Measurements from ENCODE around the gene NDST4.

Gene NDST4

GRCh38 chr4:114866901-114867670, 246.3 kb downstream of the NDST4 start:
- no peak for TF ChIP-seq CTCF (IDR thresholded peaks at IDR 0.05; ENCODE audit: low read depth, low read length, missing control alignments)
- no peak overlapping the region for H3K4me3 ChIP-seq (replicated peaks; ENCODE audit: low read depth, low read length)
- DNase-seq (ENCODE audit: extremely low read depth, low read depth) = no peak

DNA sequence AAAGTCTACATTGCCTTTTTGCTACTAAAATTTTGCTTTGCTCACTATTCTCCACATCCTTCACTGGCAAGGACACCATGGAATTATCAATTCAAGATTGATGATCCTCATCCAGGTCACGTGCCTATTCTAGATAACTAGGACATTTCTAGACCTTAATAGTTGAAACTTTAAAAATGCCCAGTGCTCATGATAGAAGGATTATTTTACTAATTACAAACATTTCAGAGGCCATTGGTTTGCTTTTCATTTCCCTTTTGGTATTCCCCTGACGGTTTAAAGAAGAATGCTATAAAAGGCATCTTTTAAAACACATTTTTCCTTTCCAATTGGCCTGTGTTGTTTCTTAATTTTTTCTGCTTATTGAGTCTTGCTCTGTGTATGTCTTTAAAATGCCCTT, 249.4 kb downstream of the NDST4 start:
- no peak for TF ChIP-seq CTCF (IDR thresholded peaks at IDR 0.05; ENCODE audit: low read depth, low read length, missing control alignments)
- no peak overlapping the region for H3K4me3 ChIP-seq (replicated peaks; ENCODE audit: low read depth, low read length)
- DNase-seq (ENCODE audit: extremely low read depth, low read depth) = no peak

DNA sequence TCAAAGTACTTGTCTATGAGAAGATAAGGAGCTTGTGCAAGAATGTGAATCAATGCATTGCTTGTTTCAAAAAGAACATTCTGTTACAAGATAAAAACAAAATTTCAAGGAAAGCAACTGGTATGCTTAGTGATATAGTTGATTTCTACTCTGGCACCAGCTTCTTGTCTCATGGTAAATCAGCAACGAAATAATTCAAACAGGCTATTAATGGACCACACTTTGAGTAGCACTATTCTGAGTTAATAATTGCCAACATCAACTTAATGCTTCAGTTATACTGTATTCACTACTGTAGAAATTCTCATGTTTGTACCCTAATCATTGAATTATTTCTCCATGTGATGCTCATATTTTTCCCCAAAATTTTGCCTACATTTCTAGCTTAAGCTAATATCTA, 252.6 kb downstream of the NDST4 start:
- DNase-seq (ENCODE audit: extremely low read depth, low read depth) = no peak
- TF ChIP-seq CTCF (IDR thresholded peaks at IDR 0.05; ENCODE audit: low read depth, low read length, missing control alignments) = no peak

GRCh38 chr4:114857831-114858230, 255.6 kb downstream of the NDST4 start:
- no peak overlapping the region for H3K4me3 ChIP-seq (replicated peaks; ENCODE audit: low read depth, low read length)
- DNase-seq (ENCODE audit: extremely low read depth, low read depth) = no peak
- no peak for TF ChIP-seq CTCF (IDR thresholded peaks at IDR 0.05; ENCODE audit: low read depth, low read length, missing control alignments)

More for the DNA sequence above, 252.6 kb downstream of the NDST4 start:
- H3K4me3 ChIP-seq (replicated peaks; ENCODE audit: low read depth, low read length) = no peak overlapping the region

DNA sequence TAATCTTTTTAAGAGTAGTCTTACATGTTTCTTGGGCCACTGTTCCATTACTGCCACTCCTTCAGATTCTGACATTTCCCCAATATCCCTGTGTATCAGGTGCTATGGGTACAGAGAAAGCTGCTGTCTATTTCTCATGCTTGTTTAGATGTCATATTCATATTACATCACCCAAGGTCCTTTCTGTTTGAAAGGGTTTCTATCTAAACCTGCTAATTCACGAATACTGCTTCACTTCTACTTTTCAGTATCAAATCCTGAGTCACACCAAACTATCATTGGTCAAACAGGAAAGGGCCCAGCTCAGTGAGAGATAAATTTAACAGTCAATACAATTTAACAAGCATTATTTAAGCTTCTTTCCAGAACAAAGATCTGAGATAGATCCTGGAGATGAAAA, 273.4 kb downstream of the NDST4 start:
- H3K4me3 ChIP-seq (replicated peaks; ENCODE audit: low read depth, low read length) = no peak overlapping the region
- DNase-seq (ENCODE audit: extremely low read depth, low read depth) = no peak
- TF ChIP-seq CTCF (IDR thresholded peaks at IDR 0.05; ENCODE audit: low read depth, low read length, missing control alignments) = no peak

DNA sequence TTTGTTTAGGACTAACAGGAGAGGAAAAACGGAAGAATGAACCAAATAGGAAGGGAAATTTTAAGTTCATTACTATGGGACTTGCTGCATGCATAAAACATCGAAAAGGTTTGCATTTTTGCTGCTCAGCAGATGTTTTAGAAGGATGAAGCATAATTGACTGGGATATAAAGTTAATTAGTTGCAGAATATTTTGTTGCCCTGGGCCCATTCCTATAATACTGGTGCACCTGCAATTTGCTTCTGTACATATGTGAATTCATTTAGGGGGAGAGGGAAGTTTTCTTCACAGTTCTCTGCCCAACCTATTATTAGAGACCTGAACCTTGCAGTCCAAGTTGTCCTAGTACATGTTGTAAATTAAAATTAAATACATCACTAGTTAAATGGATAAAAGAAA, 282.8 kb downstream of the NDST4 start:
- DNase-seq (ENCODE audit: extremely low read depth, low read depth) = no peak
- no peak for TF ChIP-seq CTCF (IDR thresholded peaks at IDR 0.05; ENCODE audit: low read depth, low read length, missing control alignments)
- H3K4me3 ChIP-seq (replicated peaks; ENCODE audit: low read depth, low read length) = no peak overlapping the region

- H3K4me3 ChIP-seq (replicated peaks; ENCODE audit: low read depth, low read length) = no peak overlapping the region
- DNase-seq (ENCODE audit: extremely low read depth, low read depth) = no peak
- no peak for TF ChIP-seq CTCF (IDR thresholded peaks at IDR 0.05; ENCODE audit: low read depth, low read length, missing control alignments)
These were observed 285.8 kb downstream of the NDST4 start for GRCh38 chr4:114827651-114828050.

All from HFF-Myc (cell line).